CD14-positive monocyte (primary cell): ENCODE data around the gene TLCD3B. TPM values are rescaled to one million over a fixed set of nuclear protein-coding genes. Genes with fewer than 3 reads are reported as not detected.

Experiments used
- DNase-seq, 3 donors: peaks; one replicate each; pipeline ENCODE4 v3.0.0-alpha.2; 2011 to 2022
- H2AFZ ChIP-seq: 2 replicates; pipeline ENCODE4 v1.6.0; 2012; ENCODE audit warnings: mild to moderate bottlenecking, low read depth, low read length, inconsistent platforms; ENCODE audit not compliant: insufficient read depth, poor library complexity, severe bottlenecking
- H3K27ac ChIP-seq, 2 donors: 1 replicate in 1 of 2; 2 replicates in 1 of 2; pipeline ENCODE4 v1.5.1; 2012 to 2013; ENCODE audit warnings: low read length in 2 of 2, control low read depth in 1 of 2, inconsistent platforms in 1 of 2, low read depth in 1 of 2, mild to moderate bottlenecking in 1 of 2
- H3K27me3 ChIP-seq, 2 donors: one replicate each; pipeline versions ENCODE4 v1.6.0 to v1.6.1; 2011 to 2013; ENCODE audit warnings: low read length in 2 of 2; ENCODE audit not compliant: control insufficient read depth in 2 of 2, insufficient read depth in 2 of 2
- H3K36me3 ChIP-seq, 2 donors: replicated peaks in 1 of 2; 1 replicate in 1 of 2; 2 replicates in 1 of 2; pipeline versions ENCODE4 v1.5.1 to v1.6.1; 2012 to 2013; ENCODE audit warnings: low read length in 2 of 2, control low read depth in 1 of 2, inconsistent platforms in 1 of 2, mild to moderate bottlenecking in 1 of 2; ENCODE audit not compliant: insufficient read depth in 2 of 2, control insufficient read depth in 1 of 2
- H3K4me1 ChIP-seq, 2 donors: 1 replicate in 1 of 2; 2 replicates in 1 of 2; pipeline versions ENCODE4 v1.5.1 to v1.6.1; 2012 to 2013; ENCODE audit warnings: low read length in 2 of 2, control low read depth in 1 of 2, inconsistent platforms in 1 of 2, mild to moderate bottlenecking in 1 of 2, moderate library complexity in 1 of 2; ENCODE audit not compliant: insufficient read depth in 2 of 2, control insufficient read depth in 1 of 2
- H3K4me2 ChIP-seq: replicated peaks from 2 replicates; pipeline ENCODE3; 2012; ENCODE audit warnings: low read length, moderate library complexity, mild to moderate bottlenecking; ENCODE audit not compliant: poor library complexity, severe bottlenecking; ENCODE audit errors: extremely low read depth
- H3K4me3 ChIP-seq, 3 experiments: fragments of 200-600 bp in 1 of 3; sonication (generic) in 1 of 3; replicated peaks in 1 of 3; 1 replicate in 2 of 3; 2 replicates in 1 of 3; pipeline ENCODE4 v1.5.1; 2011 to 2013; ENCODE audit warnings: low read length in 3 of 3, mild to moderate bottlenecking in 3 of 3, control low read depth in 2 of 3, low read depth in 2 of 3, inconsistent platforms in 1 of 3, moderate library complexity in 1 of 3
- H3K79me2 ChIP-seq: 2 replicates; pipeline ENCODE4 v1.6.0; 2012; ENCODE audit warnings: mild to moderate bottlenecking, control low read depth, inconsistent platforms, low read length, moderate library complexity; ENCODE audit not compliant: insufficient read depth
- H3K9ac ChIP-seq: 2 replicates; pipeline ENCODE4 v1.6.0; 2017; ENCODE audit warnings: low read length, mild to moderate bottlenecking; ENCODE audit not compliant: insufficient read depth, poor library complexity, severe bottlenecking
- H3K9me3 ChIP-seq, 2 donors: replicated peaks in 1 of 2; 1 replicate in 1 of 2; 2 replicates in 1 of 2; pipeline versions ENCODE4 v1.5.1 to v1.6.1; 2012 to 2013; ENCODE audit warnings: low read length in 2 of 2, control low read depth in 1 of 2; ENCODE audit not compliant: control insufficient read depth in 1 of 2, insufficient read depth in 1 of 2
- H4K20me1 ChIP-seq: 2 replicates; pipeline ENCODE4 v1.6.0; 2012; ENCODE audit warnings: mild to moderate bottlenecking, low read length, control low read depth, moderate library complexity; ENCODE audit not compliant: insufficient read depth
- H3K27ac Mint-ChIP-seq, 7 donors: one replicate each; pipeline ENCODE4 v1.8.0; 2020; ENCODE audit warnings: mild to moderate bottlenecking in 7 of 7, mixed read lengths in 7 of 7, moderate library complexity in 6 of 7, inconsistent platforms in 2 of 7
- H3K27me3 Mint-ChIP-seq, 3 donors: one replicate each; pipeline ENCODE4 v1.8.0; 2021 to 2022; ENCODE audit warnings: low read depth in 3 of 3, mild to moderate bottlenecking in 3 of 3, mixed read lengths in 3 of 3, moderate library complexity in 3 of 3, inconsistent platforms in 1 of 3
- H3K36me3 Mint-ChIP-seq, 2 donors: one replicate each; pipeline ENCODE4 v1.8.0; 2020; ENCODE audit warnings: mixed read lengths in 2 of 2, inconsistent platforms in 1 of 2, mild to moderate bottlenecking in 1 of 2
- H3K4me1 Mint-ChIP-seq: one replicate; pipeline ENCODE4 v1.8.0; 2020; ENCODE audit warnings: mild to moderate bottlenecking, mixed read lengths
- H3K4me3 Mint-ChIP-seq, 2 donors: one replicate each; pipeline ENCODE4 v1.8.0; 2020; ENCODE audit warnings: mild to moderate bottlenecking in 2 of 2, mixed read lengths in 2 of 2, moderate library complexity in 1 of 2
- H3K9me3 Mint-ChIP-seq, 7 donors: one replicate each; pipeline ENCODE4 v1.8.0; 2020 to 2022; ENCODE audit warnings: mixed read lengths in 7 of 7, mild to moderate bottlenecking in 6 of 7, moderate library complexity in 6 of 7, inconsistent platforms in 2 of 7
- WGBS: methylation state at CpG from one replicate; pipeline ENCODE4 v1.1.5; 2013; ENCODE audit warnings: missing lambda C conversion rate; ENCODE audit not compliant: insufficient coverage; 5-methylcytosine and 5-hydroxymethylcytosine counted together
- intact Hi-C, 2 donors: fragments of 100-400 bp; cut with micrococcal nuclease; formaldehyde crosslinking; loops; one replicate each; pipeline versions ENCODE4 v1.15.0 to v1.15.1; 2023
- polyA plus RNA-seq, 3 donors: library from polyadenylated mRNA; depleted of rRNA in 1 of 3; unstranded in 2 of 3; stranded (reverse) in 1 of 3; fragments of 300-500 nt in 2 of 3; fragments of >200 nt in 1 of 3; fragmentation: Illumina TruSeq in 2 of 3; gene quantifications; 1 replicate in 2 of 3; 2 replicates in 1 of 3; pipeline ENCODE4 v1.2.3, GENCODE V29; 2012 to 2021
- TF ChIP-seq, protein P1 (sequence below): fragments of 200-600 bp; IDR thresholded peaks from one replicate; pipeline ENCODE4 v1.8.0; 2022; ENCODE audit warnings: antibody characterized with exemption, mild to moderate bottlenecking

The TLCD3B gene
- polyA plus RNA-seq, 3 donors: not detected

- no peak for DNase-seq
- Histone ChIP-seq H3K27me3 (no peaks in the 10 kb centered on the region), H3K9ac (no peak overlapping the region), H3K9me3 (no peaks in the 10 kb centered on the region), H3K4me3 (no peak overlapping the region), H3K27ac (no peak overlapping the region), H3K4me2 (no peak overlapping the region), H3K79me2 (peaks cover 16% of the 10 kb centered on the region), H4K20me1 (no peaks in the 10 kb centered on the region), H3K4me1 (peaks cover 16 to 21% of the 10 kb centered on the region in 2 donors), H3K36me3 (no peaks in the 10 kb centered on the region), H2AFZ (no peak overlapping the region)
- Mint-ChIP-seq H3K36me3 (no peaks in the 10 kb centered on the region), H3K27ac (no peak overlapping the region), H3K27me3 (peaks cover 0 to 3% (median 0%) of the 10 kb centered on the region in 3 donors), H3K9me3 (peaks cover 0 to 2% (median 0%) of the 10 kb centered on the region in 7 donors), H3K4me3 (no peak overlapping the region), H3K4me1 (peaks cover 14% of the 10 kb centered on the region)
- intact Hi-C loops: no loop called here
- TF ChIP-seq, protein P1, sequence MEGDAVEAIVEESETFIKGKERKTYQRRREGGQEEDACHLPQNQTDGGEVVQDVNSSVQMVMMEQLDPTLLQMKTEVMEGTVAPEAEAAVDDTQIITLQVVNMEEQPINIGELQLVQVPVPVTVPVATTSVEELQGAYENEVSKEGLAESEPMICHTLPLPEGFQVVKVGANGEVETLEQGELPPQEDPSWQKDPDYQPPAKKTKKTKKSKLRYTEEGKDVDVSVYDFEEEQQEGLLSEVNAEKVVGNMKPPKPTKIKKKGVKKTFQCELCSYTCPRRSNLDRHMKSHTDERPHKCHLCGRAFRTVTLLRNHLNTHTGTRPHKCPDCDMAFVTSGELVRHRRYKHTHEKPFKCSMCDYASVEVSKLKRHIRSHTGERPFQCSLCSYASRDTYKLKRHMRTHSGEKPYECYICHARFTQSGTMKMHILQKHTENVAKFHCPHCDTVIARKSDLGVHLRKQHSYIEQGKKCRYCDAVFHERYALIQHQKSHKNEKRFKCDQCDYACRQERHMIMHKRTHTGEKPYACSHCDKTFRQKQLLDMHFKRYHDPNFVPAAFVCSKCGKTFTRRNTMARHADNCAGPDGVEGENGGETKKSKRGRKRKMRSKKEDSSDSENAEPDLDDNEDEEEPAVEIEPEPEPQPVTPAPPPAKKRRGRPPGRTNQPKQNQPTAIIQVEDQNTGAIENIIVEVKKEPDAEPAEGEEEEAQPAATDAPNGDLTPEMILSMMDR: no peak
- 100% methylated on average over 4 of the region's 4 CpGs for WGBS
Observed at GRCh38 chr16:30060346-30060745, 29.3 kb upstream of the TLCD3B start.

GRCh38 chr16:30054959-30055553, 24.0 kb upstream of the TLCD3B start:
- Mint-ChIP-seq H3K9me3 (peaks cover 0 to 3% (median 0%) of the 10 kb centered on the region in 7 donors), H3K4me3 (no peak overlapping the region), H3K4me1 (peaks cover 15% of the 10 kb centered on the region), H3K36me3 (no peaks in the 10 kb centered on the region), H3K27me3 (peaks cover 0 to 1% (median 0%) of the 10 kb centered on the region in 3 donors), H3K27ac (peak overlapping the region in 2 of 7 donors; percentile 49 to 64)
- H3K27ac ChIP-seq: no peak overlapping the region
- H3K4me3 ChIP-seq: no peak overlapping the region
- TF ChIP-seq, protein P1: peak; percentile 59
- H4K20me1 ChIP-seq: no peaks in the 10 kb centered on the region
- peaks cover 11 to 18% of the 10 kb centered on the region in 2 donors for H3K4me1 ChIP-seq
- H3K79me2 ChIP-seq: peaks cover 2% of the 10 kb centered on the region
- H3K9me3 ChIP-seq: no peaks in the 10 kb centered on the region
- no peak overlapping the region for H3K9ac ChIP-seq
- no peak overlapping the region for H2AFZ ChIP-seq
- 22% methylated on average over 7 of the region's 10 CpGs for WGBS
- DNase-seq: peak in 1 of 3 donors; percentile 48
- H3K27me3 ChIP-seq: no peaks in the 10 kb centered on the region
- intact Hi-C loops: no loop called here
- no peak overlapping the region for H3K4me2 ChIP-seq
- H3K36me3 ChIP-seq: no peaks in the 10 kb centered on the region
